Endothelial cell (in vitro differentiated cells): Measurements from ENCODE around the gene SPDYE6. TPM values are rescaled to one million over a fixed set of nuclear protein-coding genes. Genes with fewer than 3 reads are reported as not detected.
"Not testable (repeated sequence)": the region's sequence is repeated elsewhere in the genome, so short reads cannot be mapped to it uniquely, and the experiment has no call there.

Source experiments
- DNase-seq: peaks from one replicate; pipeline ENCODE4 v3.0.0; 2021; ENCODE audit warnings: low spot score
- H3K27ac Mint-ChIP-seq: one replicate; pipeline ENCODE4 v1.8.0; 2021; ENCODE audit warnings: mixed read lengths, inconsistent platforms; ENCODE audit not compliant: unreplicated experiment
- H3K27me3 Mint-ChIP-seq: one replicate; pipeline ENCODE4 v1.8.0; 2021; ENCODE audit warnings: mild to moderate bottlenecking, moderate library complexity, mixed read lengths, inconsistent platforms; ENCODE audit not compliant: unreplicated experiment
- H3K36me3 Mint-ChIP-seq: one replicate; pipeline ENCODE4 v1.8.0; 2021; ENCODE audit warnings: mild to moderate bottlenecking, low read depth, mixed read lengths, inconsistent platforms; ENCODE audit not compliant: unreplicated experiment
- H3K4me1 Mint-ChIP-seq: one replicate; pipeline ENCODE4 v1.8.0; 2021; ENCODE audit warnings: mild to moderate bottlenecking, mixed read lengths, inconsistent platforms; ENCODE audit not compliant: unreplicated experiment
- H3K4me3 Mint-ChIP-seq: one replicate; pipeline ENCODE4 v1.8.0; 2021; ENCODE audit warnings: mild to moderate bottlenecking, mixed read lengths, inconsistent platforms; ENCODE audit not compliant: unreplicated experiment
- H3K9me3 Mint-ChIP-seq: one replicate; pipeline ENCODE4 v1.8.0; 2021; ENCODE audit warnings: mixed read lengths, inconsistent platforms; ENCODE audit not compliant: unreplicated experiment
- CTCF ChIP-seq: fragments of 200-600 bp; sonication (generic); IDR thresholded peaks from one replicate; pipeline ENCODE4 v1.5.0; 2021; ENCODE audit warnings: antibody characterized with exemption; ENCODE audit not compliant: unreplicated experiment
- long read RNA-seq: library from polyadenylated mRNA; unstranded; transcript quantifications from one replicate; pipeline ENCODE4 v2.0.0, GENCODE V29; 2020; ENCODE audit not compliant: unreplicated experiment
- total RNA-seq: library from RNA; stranded (reverse); fragmentation: NEBNext Ultra II Directional; extraction: Animal tissue kit (Norgen Biotek cat#: 25700); gene quantifications from one replicate; pipeline ENCODE4 v1.2.1, GENCODE V29; 2021; ENCODE audit not compliant: unreplicated experiment

SPDYE6 gene
- total RNA-seq: not detected
- long read RNA-seq, partial matches to known transcripts: 0 of 1 reads
- long read RNA-seq, other reads (novel, unspliced or antisense): 1 of 1 reads

GRCh38 chr7:102356344-102356743 is at the start of gene SPDYE6:
Gene SPDYE6, minus strand, starts transcription at chr7:102356444. Its CDS starts 421 bp downstream, at chr7:102356023.
- not testable (repeated sequence) for H3K4me1 Mint-ChIP-seq, H3K4me3 Mint-ChIP-seq, DNase-seq, H3K27ac Mint-ChIP-seq, H3K36me3 Mint-ChIP-seq, H3K27me3 Mint-ChIP-seq, H3K9me3 Mint-ChIP-seq

GRCh38 chr7:102404862-102405188 is 48.6 kb upstream of the SPDYE6 start:
- not testable (repeated sequence) for H3K27ac Mint-ChIP-seq, H3K4me1 Mint-ChIP-seq, H3K4me3 Mint-ChIP-seq, H3K27me3 Mint-ChIP-seq, H3K9me3 Mint-ChIP-seq, DNase-seq
- H3K36me3 Mint-ChIP-seq: peaks cover 67% of the 10 kb centered on the region
- peak; percentile 35 for TF ChIP-seq CTCF

GRCh38 chr7:102404005-102404861 is 48.0 kb upstream of the SPDYE6 start:
- peak; percentile 71 for TF ChIP-seq CTCF
- Mint-ChIP-seq H3K36me3 (peaks cover 64% of the 10 kb centered on the region), H3K27ac (no peak overlapping the region), H3K4me1 (no peaks in the 10 kb centered on the region), H3K27me3 (peaks cover 3% of the 10 kb centered on the region), H3K9me3 (no peaks in the 10 kb centered on the region), H3K4me3 (no peak overlapping the region)
- peak; percentile 21 for DNase-seq

- Mint-ChIP-seq H3K9me3 (no peaks in the 10 kb centered on the region), H3K36me3 (peaks cover 63% of the 10 kb centered on the region), H3K27me3 (peaks cover 3% of the 10 kb centered on the region), H3K4me3 (no peak overlapping the region), H3K27ac (no peak overlapping the region), H3K4me1 (no peaks in the 10 kb centered on the region)
- no peak for DNase-seq
- no peak for TF ChIP-seq CTCF
Measured at GRCh38 chr7:102403563-102403962, 47.3 kb upstream of the SPDYE6 start.

GRCh38 chr7:102400360-102400759 is 44.1 kb upstream of the SPDYE6 start:
- peaks cover 48% of the 10 kb centered on the region for H3K36me3 Mint-ChIP-seq
- no peak for DNase-seq
- H3K4me3 Mint-ChIP-seq: peak overlapping the region; percentile 6
- H3K27me3 Mint-ChIP-seq: peaks cover 16% of the 10 kb centered on the region
- no peak for TF ChIP-seq CTCF
- no peak overlapping the region for H3K27ac Mint-ChIP-seq
- no peaks in the 10 kb centered on the region for H3K9me3 Mint-ChIP-seq
- peaks cover 15% of the 10 kb centered on the region for H3K4me1 Mint-ChIP-seq
